ENCODE measurements around the gene NUAK2. TPM values are rescaled to one million over a fixed set of nuclear protein-coding genes. Genes with fewer than 3 reads are reported as not detected.

Gene NUAK2
- polyA plus RNA-seq, 1 donor from 2014 or later = 1.4 TPM

DNA sequence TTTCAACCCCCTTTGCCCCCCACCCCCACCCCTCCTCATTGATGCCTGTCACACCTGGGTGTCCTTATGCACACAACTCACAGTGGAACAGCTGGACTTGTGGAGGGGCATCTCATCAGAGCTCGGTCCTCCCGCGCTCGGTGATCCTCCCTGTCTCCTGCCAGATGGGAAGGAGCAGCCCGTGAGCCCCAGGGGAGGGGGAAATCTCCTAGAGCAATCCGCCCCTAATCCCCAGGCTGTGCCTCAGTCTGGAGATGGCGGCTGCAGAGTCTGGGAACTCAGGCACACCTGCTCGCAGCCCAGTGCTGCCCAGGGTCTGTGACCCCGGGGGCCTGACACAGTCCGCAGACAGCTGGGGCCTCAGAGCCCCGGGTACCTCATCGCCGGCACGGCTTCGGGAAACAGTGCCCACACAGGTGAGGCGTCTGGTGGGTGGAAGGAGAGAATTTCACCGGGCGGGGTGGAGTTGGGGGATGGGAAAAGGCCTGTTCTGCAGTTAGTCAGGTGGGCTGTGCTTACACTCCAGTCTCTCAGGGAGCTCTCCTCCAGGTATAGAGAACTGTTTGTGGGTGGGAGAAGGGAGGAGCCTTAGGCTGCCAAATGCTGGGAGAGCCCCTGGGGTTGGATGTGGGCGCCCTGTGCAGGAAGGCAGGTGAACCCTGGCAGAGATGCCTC is 64.5 kb downstream of the NUAK2 start:
- no peaks in the 10 kb centered on the region for H3K36me3 ChIP-seq (ENCODE audit: insufficient read depth, low read length)
- no peak overlapping the region for H3K4me3 ChIP-seq (ENCODE audit: low read length)
- no peaks in the 10 kb centered on the region for H3F3A ChIP-seq (ENCODE audit: insufficient read depth, low read length, poor library complexity, severe bottlenecking)
- no peak overlapping the region for H3K4me2 ChIP-seq (ENCODE audit: low read length)
- H3K9me2 ChIP-seq (ENCODE audit: insufficient read depth, low read length) = no peaks in the 10 kb centered on the region
- no peak overlapping the region for H3K27ac ChIP-seq (ENCODE audit: low read length)
- H3K27me3 ChIP-seq (ENCODE audit: insufficient read depth, low read depth, low read length) = no peaks in the 10 kb centered on the region
- TF ChIP-seq RAD21 (conservative IDR thresholded peaks at IDR 0.05) (no peak), MXI1 (conservative IDR thresholded peaks at IDR 0.05; ENCODE audit: poor library complexity, severe bottlenecking) (no peak), POLR2AphosphoS5 (IDR thresholded peaks at IDR 0.05) (no peak), EP300 (conservative IDR thresholded peaks at IDR 0.05; ENCODE audit: poor library complexity, severe bottlenecking) (no peak), SMC3 (conservative IDR thresholded peaks at IDR 0.05; ENCODE audit: poor library complexity) (no peak), EZH2 (IDR thresholded peaks at IDR 0.05; ENCODE audit: borderline replicate concordance, insufficient read depth, low read length, poor library complexity, severe bottlenecking) (no peak)
- TF ChIP-seq, protein P1, sequence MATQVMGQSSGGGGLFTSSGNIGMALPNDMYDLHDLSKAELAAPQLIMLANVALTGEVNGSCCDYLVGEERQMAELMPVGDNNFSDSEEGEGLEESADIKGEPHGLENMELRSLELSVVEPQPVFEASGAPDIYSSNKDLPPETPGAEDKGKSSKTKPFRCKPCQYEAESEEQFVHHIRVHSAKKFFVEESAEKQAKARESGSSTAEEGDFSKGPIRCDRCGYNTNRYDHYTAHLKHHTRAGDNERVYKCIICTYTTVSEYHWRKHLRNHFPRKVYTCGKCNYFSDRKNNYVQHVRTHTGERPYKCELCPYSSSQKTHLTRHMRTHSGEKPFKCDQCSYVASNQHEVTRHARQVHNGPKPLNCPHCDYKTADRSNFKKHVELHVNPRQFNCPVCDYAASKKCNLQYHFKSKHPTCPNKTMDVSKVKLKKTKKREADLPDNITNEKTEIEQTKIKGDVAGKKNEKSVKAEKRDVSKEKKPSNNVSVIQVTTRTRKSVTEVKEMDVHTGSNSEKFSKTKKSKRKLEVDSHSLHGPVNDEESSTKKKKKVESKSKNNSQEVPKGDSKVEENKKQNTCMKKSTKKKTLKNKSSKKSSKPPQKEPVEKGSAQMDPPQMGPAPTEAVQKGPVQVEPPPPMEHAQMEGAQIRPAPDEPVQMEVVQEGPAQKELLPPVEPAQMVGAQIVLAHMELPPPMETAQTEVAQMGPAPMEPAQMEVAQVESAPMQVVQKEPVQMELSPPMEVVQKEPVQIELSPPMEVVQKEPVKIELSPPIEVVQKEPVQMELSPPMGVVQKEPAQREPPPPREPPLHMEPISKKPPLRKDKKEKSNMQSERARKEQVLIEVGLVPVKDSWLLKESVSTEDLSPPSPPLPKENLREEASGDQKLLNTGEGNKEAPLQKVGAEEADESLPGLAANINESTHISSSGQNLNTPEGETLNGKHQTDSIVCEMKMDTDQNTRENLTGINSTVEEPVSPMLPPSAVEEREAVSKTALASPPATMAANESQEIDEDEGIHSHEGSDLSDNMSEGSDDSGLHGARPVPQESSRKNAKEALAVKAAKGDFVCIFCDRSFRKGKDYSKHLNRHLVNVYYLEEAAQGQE (IDR thresholded peaks at IDR 0.05; ENCODE audit: borderline replicate concordance) = no peak
- TF ChIP-seq, protein P2, sequence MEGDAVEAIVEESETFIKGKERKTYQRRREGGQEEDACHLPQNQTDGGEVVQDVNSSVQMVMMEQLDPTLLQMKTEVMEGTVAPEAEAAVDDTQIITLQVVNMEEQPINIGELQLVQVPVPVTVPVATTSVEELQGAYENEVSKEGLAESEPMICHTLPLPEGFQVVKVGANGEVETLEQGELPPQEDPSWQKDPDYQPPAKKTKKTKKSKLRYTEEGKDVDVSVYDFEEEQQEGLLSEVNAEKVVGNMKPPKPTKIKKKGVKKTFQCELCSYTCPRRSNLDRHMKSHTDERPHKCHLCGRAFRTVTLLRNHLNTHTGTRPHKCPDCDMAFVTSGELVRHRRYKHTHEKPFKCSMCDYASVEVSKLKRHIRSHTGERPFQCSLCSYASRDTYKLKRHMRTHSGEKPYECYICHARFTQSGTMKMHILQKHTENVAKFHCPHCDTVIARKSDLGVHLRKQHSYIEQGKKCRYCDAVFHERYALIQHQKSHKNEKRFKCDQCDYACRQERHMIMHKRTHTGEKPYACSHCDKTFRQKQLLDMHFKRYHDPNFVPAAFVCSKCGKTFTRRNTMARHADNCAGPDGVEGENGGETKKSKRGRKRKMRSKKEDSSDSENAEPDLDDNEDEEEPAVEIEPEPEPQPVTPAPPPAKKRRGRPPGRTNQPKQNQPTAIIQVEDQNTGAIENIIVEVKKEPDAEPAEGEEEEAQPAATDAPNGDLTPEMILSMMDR (IDR thresholded peaks at IDR 0.05; ENCODE audit: poor library complexity, severe bottlenecking) = no peak
- H3K9me3 ChIP-seq (ENCODE audit: low read length) = no peaks in the 10 kb centered on the region
- H4K20me1 ChIP-seq (ENCODE audit: insufficient read depth) = no peaks in the 10 kb centered on the region
- no peak overlapping the region for H2AFZ ChIP-seq (ENCODE audit: low read depth, low read length)
- H3K79me2 ChIP-seq (replicated peaks; ENCODE audit: insufficient read depth, low read length) = no peaks in the 10 kb centered on the region
- no peak overlapping the region for H3K9ac ChIP-seq (ENCODE audit: low read length)

DNA sequence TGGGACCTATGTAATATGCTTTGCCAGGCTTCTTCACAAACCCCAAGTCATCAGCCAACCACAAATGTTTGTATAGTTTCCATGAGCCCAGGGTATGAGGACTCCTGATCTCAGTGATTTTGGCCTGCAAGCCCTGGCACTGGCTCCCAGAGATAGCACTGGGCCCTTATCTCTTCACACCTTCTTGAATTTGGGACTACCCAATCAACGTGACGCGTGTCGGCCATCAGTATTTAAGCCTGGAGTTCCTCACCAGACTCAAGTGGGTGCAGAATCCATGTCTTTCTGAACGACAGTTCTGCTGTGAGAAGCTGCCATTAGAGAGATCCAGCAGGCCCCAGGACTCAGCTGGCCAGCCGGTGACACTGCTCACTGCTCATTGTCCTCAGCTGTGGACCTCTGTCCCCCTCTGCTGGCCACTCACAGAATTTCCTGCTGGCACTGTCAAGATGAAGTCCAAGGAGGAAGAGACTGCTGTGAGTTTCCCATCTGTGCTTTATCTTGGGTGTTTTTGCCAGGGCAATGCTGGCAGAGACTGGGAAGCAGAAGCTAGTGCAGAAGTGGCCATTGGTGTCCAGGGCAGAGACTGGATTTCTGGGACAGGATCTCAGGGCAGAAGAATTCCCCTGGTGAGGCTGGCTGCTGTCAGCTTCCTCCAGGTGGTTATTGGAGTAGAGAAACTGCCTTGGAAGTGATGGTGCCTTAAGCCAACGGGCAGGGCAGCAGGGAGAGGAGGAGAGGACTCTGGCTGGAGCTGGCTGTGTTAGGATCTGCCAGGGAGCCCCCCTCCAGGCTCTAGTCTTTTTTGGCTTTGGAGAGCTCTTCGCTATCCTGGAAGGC is 65.4 kb downstream of the NUAK2 start:
- Histone ChIP-seq H3K4me3 (ENCODE audit: low read length) (no peak overlapping the region), H3F3A (ENCODE audit: insufficient read depth, low read length, poor library complexity, severe bottlenecking) (no peaks in the 10 kb centered on the region), H3K9me2 (ENCODE audit: insufficient read depth, low read length) (no peaks in the 10 kb centered on the region), H3K4me2 (ENCODE audit: low read length) (no peak overlapping the region), H3K36me3 (ENCODE audit: insufficient read depth, low read length) (no peaks in the 10 kb centered on the region), H2AFZ (ENCODE audit: low read depth, low read length) (peak overlapping the region; percentile 45), H3K9me3 (ENCODE audit: low read length) (no peaks in the 10 kb centered on the region), H3K27me3 (ENCODE audit: insufficient read depth, low read depth, low read length) (no peaks in the 10 kb centered on the region), H3K9ac (ENCODE audit: low read length) (peak overlapping the region; percentile 36), H3K79me2 (replicated peaks; ENCODE audit: insufficient read depth, low read length) (no peaks in the 10 kb centered on the region), H3K27ac (ENCODE audit: low read length) (peak overlapping the region; percentile 44), H4K20me1 (ENCODE audit: insufficient read depth) (no peaks in the 10 kb centered on the region)
- TF ChIP-seq RAD21 (conservative IDR thresholded peaks at IDR 0.05) = peak; percentile 95
- peak; percentile 89 for TF ChIP-seq SMC3 (conservative IDR thresholded peaks at IDR 0.05; ENCODE audit: poor library complexity)
- no peak for TF ChIP-seq EP300 (conservative IDR thresholded peaks at IDR 0.05; ENCODE audit: poor library complexity, severe bottlenecking)
- TF ChIP-seq, protein P1 (IDR thresholded peaks at IDR 0.05; ENCODE audit: borderline replicate concordance) = no peak
- TF ChIP-seq, protein P2 (IDR thresholded peaks at IDR 0.05; ENCODE audit: poor library complexity, severe bottlenecking) = peak; percentile 95
- no peak for TF ChIP-seq TAF1 (IDR thresholded peaks at IDR 0.05; ENCODE audit: low read depth)
- TF ChIP-seq MXI1 (conservative IDR thresholded peaks at IDR 0.05; ENCODE audit: poor library complexity, severe bottlenecking) = no peak
- TF ChIP-seq EZH2 (IDR thresholded peaks at IDR 0.05; ENCODE audit: borderline replicate concordance, insufficient read depth, low read length, poor library complexity, severe bottlenecking) = no peak
- no peak for TF ChIP-seq POLR2AphosphoS5 (IDR thresholded peaks at IDR 0.05)
